Activated CD4-positive, alpha-beta T cell treated with anti-CD3 and anti-CD28 coated beads for 48 hours (primary cell): ENCODE results near the gene SHISA9.

Experiments
- DNase-seq: peaks from one replicate; pipeline ENCODE4 v3.0.0-alpha.2; 2020

Gene SHISA9

DNA sequence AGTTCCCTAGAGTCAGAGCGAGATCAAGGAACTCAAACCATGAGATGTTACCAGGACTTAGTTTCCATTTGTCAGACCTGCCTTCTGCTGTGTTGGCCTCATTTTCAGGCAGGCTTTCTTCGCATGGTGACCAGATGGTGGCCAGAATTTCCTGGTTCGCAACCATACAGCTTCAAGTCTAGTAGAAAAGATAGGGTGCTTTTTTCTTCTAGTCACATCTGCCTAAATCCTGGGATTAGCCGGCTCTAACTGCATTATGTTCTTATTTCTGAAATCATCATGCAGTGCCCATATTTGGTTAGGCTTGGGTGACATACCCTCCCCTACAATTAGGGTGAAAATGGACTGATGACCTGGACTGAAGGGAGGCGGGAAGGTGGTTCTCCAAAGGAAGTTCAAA lies 131.5 kb downstream of the SHISA9 start:
- no peak for DNase-seq

DNA sequence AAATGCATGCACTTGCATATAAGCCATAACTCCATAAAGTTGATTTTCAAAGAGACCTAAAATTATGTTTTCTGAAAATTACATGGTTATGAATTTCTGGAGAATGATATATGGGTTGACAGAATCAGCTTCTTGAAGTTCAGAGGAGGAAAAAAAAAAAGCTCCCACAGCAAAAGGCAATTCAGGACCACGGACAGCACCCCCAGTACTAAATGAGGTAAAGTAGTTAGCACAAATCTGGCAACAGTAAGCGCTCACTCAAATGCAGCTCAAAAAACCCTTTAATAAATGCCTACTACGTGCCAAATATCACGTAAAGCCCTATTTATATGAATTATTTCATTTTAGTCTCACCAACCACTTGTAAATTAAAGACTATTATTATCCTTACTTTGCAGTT lies 135.2 kb downstream of the SHISA9 start:
- peak; percentile 34 for DNase-seq

DNA sequence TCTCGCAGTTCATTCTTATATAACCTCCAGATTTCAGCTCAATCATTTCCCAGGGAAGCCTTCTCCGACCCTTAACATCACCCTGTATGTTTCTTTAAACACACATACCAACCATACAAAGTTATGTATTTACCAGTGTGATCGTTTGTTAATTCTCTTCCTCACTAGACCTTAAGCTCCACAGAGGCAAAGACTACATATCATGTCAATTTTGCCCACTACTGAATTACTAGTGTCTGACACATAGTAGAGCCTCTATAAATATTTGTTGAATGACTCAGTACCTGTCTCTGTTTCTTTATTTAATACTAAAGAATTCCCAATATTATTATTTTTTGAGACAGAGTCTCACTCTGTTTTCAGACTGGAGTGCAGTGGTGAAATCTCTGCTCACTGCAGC lies 137.2 kb downstream of the SHISA9 start:
- no peak for DNase-seq

DNA sequence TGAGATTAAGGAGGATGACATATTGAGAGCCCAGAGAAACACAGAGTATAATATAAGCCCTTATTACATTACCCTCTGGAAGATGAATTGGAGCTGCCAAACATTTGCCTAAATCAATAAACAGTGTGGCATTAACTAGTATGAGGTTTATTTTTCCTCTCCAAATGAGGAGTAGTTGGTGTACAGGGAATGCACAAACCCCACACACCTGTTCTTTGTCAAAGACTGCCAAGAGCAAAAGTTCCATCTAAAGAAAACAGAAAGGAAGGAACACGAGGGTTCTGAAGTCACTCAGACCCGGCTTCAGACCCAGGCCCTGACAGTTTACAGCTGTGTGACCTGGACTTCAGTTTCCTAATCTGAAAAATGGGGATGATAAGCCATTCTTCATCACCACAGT lies 138.1 kb downstream of the SHISA9 start:
- DNase-seq, result no peak

DNA sequence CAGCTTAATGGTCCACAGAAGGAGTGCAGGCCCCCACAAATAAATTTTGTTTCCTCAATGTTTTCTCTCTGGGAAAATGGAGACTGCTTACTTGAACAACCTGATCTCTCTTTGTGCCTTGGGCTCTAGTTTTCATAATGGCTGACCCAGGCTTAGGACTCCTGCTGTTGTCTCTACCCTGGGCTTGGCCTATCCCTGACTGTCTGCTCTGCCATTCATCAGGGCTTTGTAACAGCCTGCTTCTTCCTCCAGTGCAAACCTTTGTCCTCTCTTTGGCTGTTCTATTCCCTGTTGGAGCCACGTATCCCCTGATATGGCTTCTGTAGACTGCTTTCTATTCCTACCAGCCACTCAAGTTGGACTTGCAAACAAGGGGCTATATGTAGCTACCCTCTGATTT lies 139.8 kb downstream of the SHISA9 start:
- no peak for DNase-seq

DNA sequence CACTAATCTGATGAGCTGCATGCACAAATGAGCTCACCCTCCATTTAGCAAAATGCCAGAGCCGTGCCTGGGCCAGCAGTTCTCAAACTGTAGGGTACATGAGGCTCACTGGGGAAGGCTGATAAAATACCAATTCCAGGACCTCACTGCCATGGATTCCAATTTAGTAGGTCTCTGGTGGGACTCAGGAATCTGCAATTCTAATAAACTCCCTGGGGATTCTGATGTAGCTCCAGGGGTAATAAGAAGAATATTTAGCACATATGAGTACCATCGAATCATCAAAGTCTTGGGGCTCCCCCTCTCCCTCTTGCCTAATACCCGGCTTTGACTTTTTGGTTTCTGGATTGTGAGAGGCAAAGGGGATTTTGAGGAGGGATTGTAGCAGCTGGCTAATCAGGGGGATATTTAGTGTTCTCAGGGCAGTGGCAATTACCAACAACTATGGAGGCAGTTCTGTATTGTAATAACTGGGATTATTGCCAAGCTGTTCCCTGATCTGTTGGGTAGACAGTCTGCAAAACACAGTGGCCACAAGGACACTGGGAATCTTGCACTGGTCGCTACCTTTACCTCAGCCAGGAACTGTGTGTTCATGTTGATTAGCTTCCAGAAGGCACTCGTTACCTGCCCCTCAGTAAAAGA lies 140.4 kb downstream of the SHISA9 start:
- no peak for DNase-seq

DNA sequence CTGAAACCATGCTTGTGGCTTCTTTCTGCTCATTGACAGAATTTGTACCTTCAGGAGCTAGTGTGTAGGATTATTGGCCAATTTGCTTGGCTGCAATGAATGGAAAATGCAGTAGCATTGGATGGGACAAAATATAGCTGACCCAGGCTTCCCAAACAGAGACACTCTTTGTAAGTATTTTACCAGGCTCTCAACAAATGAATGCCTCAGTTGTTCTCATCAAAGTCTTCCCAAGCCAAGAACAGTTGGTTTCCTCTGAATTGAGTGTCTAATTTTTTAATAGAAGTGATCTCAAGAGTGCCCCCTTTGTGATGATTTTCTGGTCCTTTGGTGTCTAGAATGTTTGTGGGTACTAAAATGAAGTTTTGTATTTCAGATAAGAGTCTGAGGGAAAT lies 140.9 kb downstream of the SHISA9 start:
- DNase-seq, result no peak

DNA sequence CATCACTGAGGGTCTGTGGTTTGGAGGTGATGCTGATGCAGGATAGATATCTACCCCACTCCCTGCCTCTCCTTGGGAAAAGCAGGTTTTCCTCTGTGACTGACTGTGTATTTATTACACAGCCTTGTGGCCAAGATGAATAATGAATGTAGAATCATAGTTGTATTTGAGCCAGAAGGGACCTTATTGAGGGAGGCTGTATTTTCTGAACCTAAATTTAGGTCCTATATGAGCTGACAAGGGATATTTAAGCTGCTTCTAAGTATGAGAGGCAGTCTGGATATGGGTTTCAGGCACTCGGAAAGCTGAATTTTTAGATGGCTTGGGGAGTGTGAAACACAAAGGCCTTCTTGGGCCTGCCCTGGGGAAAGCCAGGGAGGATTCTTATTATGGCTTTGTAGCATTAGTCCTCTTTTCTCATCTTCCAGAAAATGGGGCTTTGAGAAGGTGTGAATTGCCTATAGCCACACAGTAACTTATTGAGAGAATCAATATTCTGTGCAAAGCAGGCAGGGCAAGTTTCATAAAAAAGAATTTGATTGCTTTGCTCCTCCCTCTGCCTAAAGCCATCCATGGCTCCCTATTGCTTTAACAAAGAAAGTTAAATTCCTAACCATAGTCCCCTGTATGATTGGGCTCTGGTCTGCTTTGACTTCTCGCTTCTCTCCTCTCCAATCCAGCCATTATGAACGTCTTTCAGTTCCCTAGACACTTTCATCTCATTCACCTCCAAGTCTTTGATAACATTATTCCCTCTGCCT lies 144.8 kb downstream of the SHISA9 start:
- DNase-seq, result no peak

DNA sequence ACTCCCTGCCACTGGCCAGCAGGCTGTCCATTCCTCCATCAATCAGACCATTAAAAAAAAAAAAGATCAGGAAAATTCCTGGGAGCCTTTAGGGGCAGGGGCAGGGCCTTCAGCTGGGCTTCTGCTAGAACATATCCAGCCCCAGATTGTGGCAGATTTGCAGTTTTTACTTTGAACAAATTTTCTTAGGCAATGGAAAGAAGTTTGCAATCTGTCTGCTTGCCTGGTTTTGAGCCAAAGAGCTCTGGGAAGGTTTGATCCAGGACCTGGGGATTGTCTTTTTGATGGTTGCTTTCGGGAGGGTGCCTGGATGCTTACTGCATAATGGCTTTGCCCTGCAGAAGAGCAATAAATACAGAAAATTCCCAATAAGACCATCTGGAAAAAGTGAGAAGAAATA lies 145.9 kb downstream of the SHISA9 start:
- no peak for DNase-seq

DNA sequence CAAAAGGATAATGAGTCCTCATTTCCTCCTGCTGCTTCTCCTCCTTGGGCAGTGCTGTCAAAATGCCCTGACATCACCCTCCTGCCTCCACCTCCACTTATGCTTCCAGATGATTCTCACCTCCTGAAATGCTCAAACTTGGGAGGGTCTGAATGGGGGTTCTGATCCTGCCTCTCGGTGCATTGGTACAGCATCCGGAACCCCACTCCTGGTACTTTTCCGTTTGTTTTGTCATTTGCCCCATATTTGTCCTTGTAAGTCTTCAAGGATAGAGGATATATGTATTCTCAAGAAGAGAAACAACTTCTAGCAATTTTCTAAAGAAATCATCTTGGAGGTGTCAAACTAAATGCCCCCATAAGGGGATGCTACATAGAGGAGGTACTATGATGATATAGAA lies 148.3 kb downstream of the SHISA9 start:
- no peak for DNase-seq

DNA sequence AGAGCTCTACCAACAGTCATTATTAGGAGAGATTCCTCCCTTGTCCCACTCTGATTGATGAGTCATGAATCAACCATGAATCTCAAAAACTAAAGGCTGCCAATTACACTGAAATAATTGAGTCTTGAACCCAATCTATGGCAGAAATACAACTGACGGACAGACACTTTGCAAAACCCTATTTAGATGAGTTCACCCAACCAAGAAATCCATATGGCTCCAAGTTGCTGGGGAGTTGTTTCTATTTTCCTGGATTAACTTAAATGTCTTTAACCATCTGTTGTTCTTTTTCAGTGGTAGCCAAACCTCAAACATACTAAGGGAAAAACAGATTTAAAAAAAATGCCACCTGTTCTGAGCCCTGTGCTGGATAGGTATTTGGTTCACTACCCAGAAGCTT lies 151.0 kb downstream of the SHISA9 start:
- DNase-seq, result no peak

DNA sequence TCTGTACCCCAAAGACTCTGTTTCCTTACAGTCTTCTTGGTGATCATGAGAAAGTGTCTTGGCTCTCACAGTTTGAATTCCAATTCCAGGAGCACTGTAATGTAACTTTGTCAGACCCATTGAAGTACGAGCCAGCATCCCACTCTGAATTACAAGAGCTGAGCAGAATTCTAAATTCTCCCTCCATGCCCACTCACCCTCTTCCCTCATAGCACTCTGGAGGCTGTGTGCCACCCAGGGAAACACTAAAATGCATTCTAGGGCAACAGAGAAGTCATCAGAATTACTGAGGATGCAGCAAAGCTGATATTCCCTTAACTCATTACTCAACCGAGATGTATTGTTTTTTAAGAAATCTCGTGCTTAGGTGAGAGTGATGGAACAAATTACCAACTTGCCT lies 154.1 kb downstream of the SHISA9 start:
- DNase-seq, result no peak

DNA sequence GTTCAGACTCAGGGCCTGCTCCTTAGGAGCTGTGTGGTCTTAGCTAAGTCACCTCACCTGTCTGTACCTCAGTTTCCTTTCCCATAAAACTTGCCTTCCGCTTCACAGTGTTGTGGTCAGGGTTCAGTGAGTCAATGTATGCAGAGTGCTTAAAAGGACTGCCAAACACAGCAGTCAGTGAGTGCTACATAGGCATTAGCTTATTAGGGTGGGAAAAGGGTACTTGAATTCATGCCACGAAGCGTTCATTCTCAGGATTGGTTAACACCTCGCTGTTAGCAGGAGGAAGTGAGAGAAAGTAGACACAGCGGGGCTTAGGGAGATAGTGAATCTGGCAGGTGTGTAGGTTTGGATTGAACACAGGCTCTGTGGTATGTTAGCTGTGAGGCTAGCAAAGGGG lies 155.2 kb downstream of the SHISA9 start:
- no peak for DNase-seq

DNA sequence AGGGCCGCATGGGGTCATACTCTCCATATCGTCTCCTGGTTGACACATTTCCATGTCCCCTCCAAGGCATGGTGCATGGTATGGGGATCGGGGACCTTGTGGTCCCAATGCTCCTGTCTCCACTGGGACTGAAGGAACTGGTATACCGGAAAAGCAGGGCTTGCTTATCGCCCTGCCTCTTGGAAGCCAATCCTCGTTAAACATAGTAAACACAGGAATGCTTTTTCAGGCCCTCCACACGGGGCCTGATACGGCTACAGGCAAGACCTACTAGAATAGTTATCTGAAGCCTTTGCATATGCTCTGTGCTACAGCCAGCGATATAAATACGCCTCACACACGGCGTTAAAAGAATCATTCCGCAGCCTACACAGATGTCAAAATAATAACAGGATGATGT lies 159.5 kb downstream of the SHISA9 start:
- no peak for DNase-seq

DNA sequence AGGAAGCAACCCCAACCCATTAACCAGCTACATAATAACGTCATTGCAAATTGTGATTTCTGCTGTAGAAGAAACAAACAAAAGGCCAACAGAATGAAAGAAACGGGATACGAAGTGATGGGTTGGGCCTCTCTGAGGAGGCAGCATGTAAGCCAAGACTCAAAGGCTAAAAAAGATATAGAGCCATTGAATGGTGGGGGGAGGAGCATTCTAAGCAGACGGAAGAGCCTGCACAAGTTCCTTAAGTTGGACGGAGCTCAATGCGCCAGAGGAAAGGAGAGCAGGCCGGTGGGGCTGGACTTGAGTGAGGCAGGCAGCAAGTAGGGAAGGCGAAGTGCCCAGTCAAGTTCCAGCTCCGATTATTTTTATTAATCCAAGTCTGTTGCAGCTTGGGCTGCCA lies 160.3 kb downstream of the SHISA9 start:
- DNase-seq, result no peak

DNA sequence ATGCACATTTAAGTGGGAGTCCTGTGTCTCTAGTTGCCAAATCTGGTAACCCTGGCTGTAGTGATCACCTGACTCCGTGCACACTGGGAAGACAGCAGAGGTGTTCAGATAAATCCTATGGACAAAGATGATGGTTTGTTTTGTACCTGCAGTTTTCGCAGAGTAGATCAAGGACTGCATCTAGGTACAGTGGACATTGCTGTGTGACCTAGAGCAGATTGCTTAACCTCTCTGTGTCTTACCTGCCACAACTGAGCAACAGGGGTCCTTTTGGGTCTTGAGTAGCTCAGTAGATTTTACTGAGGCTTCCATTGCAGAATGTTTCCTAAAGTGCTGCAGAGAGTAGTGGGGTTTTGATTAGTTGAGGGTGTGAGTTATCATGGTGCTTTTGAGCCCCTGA lies 160.8 kb downstream of the SHISA9 start:
- DNase-seq, result no peak

DNA sequence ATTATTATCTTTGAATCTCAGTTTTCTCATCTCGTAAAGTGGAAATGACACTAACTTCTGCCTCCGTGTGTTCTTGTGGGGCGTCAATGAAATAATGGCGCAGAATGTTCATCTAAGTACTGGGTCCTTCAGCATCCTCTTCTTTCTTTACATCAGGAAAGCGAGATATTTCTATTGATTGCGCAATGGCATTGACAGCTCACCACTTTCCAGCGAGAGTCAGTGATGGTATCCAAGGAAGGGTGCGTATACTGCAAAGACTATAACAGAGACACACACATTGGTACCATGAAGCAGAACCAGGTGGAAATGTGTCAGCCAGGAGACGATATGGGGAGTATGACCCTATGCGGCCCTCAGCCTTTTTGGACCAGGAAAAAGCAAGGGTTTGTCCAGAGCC lies 162.1 kb downstream of the SHISA9 start:
- no peak for DNase-seq

DNA sequence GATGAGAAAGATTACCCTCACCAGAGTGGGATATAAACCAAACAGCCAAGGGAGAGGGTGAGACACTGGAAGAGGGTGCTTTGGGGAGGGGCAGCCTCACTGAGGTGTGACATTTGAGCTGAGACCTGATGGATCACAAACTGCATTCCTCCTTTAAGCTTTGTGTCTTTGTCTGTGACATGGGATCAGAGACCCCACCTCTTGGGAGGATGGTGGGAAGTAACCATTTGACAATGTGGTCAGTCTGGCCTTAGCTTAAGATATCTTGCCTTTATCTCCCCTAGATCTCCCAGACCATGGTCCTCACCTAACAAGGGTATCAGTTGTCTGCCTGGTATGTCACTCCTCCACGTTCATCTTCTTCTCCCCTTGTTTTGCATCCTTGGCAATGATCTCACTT lies 163.4 kb downstream of the SHISA9 start:
- DNase-seq, result no peak

DNA sequence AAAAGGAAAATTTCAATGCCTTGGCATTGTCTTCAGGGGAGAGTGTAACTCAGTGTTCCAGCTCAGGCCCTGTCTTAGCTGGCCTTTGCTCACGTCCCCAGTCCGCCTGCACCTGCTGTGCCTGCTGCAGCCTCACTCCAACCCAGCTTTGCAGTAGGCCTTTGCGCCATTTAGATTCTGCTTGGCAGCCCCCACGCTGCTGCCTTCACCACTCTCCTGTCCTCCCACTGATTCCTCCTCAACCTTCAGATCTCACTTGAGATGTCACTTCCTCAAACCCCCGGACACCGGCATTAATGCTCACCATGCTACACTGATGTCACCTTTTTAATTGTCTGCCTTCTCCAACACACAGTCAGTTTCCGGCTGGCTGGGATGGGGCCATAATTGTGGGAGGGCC lies 166.2 kb downstream of the SHISA9 start:
- DNase-seq, result no peak

DNA sequence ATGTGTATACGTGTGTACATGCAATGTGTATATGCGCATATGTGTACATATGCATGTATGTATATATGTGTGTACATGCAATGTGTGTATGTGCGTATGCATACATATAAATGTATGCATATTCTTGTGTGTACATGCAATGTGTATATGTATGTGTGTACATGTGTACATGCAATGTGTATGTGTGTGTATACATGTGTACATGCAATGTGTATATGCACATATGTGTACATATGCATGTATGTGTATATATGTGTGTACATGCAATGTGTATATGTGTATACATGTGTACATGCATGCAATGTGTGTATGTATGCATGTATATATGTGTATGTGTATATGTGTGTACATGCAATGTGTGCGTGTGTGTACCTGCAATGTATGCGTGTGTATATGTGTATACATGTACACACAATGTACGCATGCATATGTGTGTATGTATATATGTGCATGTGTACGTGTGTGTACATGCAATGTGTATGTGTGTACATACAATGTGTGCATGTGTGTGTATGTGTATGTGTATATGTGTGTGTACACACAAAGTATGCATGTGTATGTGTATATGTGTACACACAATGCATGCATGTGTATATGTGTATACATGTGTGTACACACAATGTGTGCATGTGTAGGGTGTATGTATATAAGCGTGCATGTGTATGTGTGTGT lies 167.7 kb downstream of the SHISA9 start:
- DNase-seq, result no peak

DNA sequence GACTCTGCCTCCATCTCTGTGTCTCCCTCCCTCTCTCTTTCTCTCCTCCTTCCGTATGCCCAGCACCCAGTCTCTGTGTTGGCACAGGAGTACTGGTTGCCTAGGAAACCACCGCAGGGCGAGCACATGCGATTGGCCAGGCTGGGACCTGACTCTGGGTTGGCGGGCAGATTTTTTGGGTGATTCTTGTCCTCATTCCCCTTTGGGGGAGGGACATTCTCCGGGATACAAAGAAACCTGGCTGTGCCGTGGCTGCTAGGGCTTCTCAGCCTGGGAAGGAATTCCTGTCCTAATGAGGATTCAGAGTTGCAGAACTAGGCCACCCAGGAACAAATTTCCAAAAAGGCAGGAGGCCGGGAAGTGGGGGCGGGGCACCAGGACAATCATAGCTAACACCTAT lies 168.9 kb downstream of the SHISA9 start:
- DNase-seq, result no peak

DNA sequence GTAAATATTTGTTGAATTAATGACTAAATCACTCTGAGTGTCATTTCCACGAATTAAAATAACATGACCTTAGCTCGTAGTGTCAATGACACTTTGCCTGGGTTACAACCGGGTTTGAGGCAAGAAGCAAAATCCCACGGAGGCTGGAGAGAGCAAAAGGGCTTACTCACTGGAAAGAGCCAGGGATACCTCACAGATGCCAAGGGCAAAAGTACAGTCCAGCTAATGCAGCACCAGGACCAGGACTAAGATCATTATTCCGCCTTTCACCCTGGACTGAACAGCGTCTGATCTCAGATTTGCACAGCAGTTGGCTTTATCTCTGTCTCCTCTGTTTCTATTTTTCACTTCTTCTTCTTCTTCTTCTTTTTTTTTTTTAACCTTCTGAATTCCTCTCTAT lies 175.5 kb downstream of the SHISA9 start:
- DNase-seq, result no peak

DNA sequence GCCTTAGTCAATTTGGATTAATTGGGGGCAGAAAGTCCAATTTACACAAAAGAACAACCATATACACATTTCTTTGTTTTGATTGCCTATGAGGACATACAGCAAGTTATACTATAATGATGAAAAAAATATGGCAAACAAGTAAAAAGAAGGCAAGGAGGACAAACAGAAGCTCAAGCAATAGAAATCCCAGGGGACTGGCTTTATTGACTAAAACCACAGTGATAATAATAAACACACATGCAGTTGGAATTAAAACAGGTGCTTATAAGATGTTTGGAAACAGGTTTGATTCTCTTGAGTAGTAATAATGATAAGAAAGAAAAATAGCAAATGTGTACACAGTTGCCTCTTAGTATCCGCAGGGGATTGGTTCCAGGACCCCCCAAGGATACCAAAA lies 176.4 kb downstream of the SHISA9 start:
- no peak for DNase-seq

DNA sequence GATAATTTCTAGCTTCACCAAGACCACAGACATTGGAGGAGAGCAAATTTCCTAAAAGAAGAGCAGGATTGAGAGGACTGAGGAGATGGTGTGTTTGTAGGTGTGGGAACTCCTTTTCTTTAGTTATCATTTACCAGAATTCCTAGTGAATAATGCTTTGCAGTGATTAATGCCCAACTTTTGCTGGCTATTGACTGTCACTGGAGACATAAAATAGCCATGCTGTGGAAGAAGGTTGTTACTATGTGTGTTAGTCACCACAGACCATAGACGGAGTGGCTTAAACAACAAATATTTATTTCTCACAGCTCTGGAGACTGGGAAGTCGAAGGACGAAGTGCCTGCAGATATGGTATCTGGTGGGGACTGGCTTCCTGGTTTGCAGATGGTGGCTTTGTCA lies 179.1 kb downstream of the SHISA9 start:
- DNase-seq, result no peak
